ENCODE measurements around the gene CEACAM1.

CEACAM1 gene

GRCh38 chr19:42528354-42529247 is at the start of gene CEACAM1:
CEACAM1 (minus strand) TSS chr19:42528481; CDS start chr19:42528374, 107 bp downstream.
- TF ChIP-seq, protein P1, sequence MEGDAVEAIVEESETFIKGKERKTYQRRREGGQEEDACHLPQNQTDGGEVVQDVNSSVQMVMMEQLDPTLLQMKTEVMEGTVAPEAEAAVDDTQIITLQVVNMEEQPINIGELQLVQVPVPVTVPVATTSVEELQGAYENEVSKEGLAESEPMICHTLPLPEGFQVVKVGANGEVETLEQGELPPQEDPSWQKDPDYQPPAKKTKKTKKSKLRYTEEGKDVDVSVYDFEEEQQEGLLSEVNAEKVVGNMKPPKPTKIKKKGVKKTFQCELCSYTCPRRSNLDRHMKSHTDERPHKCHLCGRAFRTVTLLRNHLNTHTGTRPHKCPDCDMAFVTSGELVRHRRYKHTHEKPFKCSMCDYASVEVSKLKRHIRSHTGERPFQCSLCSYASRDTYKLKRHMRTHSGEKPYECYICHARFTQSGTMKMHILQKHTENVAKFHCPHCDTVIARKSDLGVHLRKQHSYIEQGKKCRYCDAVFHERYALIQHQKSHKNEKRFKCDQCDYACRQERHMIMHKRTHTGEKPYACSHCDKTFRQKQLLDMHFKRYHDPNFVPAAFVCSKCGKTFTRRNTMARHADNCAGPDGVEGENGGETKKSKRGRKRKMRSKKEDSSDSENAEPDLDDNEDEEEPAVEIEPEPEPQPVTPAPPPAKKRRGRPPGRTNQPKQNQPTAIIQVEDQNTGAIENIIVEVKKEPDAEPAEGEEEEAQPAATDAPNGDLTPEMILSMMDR (IDR thresholded peaks at IDR 0.05; ENCODE audit: low read depth, low read length): no peak
- no peak for TF ChIP-seq POLR2A (IDR thresholded peaks at IDR 0.05; ENCODE audit: extremely low read depth, insufficient read length)
- no peak for TF ChIP-seq MAX (IDR thresholded peaks at IDR 0.05; ENCODE audit: low read depth, low read length)
- TF ChIP-seq MYC (IDR thresholded peaks at IDR 0.05; ENCODE audit: low read depth, low read length): no peak
- H3K4me3 ChIP-seq (ENCODE audit: low read depth, low read length): no peak within 1 kb of the TSS
- no peak for DNase-seq (ENCODE audit: low read depth)

- no peak for DNase-seq (ENCODE audit: low read depth)
- no peak overlapping the region for H3K4me3 ChIP-seq (ENCODE audit: low read depth, low read length)
- no peak for TF ChIP-seq MAX (IDR thresholded peaks at IDR 0.05; ENCODE audit: low read depth, low read length)
- no peak for TF ChIP-seq POLR2A (IDR thresholded peaks at IDR 0.05; ENCODE audit: extremely low read depth, insufficient read length)
- TF ChIP-seq, protein P1 (IDR thresholded peaks at IDR 0.05; ENCODE audit: low read depth, low read length): no peak
- TF ChIP-seq MYC (IDR thresholded peaks at IDR 0.05; ENCODE audit: low read depth, low read length): no peak
Observed at GRCh38 chr19:42577016-42577415, 48.7 kb upstream of the CEACAM1 start.

DNA sequence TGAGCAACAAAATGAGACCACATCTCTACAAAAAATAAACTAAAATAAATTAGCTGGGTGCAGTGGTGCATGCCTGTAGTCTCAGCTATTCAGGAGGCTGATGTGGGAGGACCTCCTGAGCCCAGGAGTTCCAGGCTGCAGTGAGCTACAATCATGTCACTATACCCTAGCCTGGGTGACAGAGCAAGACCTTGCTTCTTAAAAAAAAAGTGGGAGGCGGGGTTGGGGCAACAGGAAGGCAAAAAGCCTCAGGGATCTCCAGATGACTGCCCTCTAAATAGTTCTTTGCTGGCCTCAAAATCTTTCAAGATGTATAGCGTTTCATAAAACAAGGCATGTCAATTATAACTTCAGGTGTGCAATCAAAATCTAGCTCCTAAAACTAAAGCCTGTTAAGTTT is 48.0 kb upstream of the CEACAM1 start:
- H3K4me3 ChIP-seq (ENCODE audit: low read depth, low read length): no peak overlapping the region
- DNase-seq (ENCODE audit: low read depth): no peak
- TF ChIP-seq MAX (IDR thresholded peaks at IDR 0.05; ENCODE audit: low read depth, low read length) (no peak), POLR2A (IDR thresholded peaks at IDR 0.05; ENCODE audit: extremely low read depth, insufficient read length) (no peak), MYC (IDR thresholded peaks at IDR 0.05; ENCODE audit: low read depth, low read length) (no peak)
- TF ChIP-seq, protein P1 (IDR thresholded peaks at IDR 0.05; ENCODE audit: low read depth, low read length): no peak

DNA sequence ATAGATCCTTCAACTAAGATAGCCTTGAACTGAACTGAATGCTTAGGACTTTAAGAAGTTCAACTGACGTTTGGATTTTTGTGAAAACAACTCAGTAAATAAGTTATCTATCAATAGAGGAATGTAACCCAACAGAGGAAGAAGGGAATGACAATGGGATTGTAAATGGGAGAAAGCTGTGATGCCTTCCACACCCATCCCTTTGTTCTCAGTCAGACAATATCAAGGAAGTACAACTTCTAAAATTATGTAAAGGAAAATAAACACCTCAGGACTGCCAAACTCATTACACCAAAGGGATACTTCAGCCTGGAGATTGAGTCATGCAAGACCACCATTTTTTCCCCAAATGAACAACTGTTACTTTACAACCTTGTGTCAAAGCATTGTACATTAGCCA is 45.4 kb upstream of the CEACAM1 start:
- TF ChIP-seq, protein P1 (IDR thresholded peaks at IDR 0.05; ENCODE audit: low read depth, low read length): no peak
- TF ChIP-seq MYC (IDR thresholded peaks at IDR 0.05; ENCODE audit: low read depth, low read length) (no peak), MAX (IDR thresholded peaks at IDR 0.05; ENCODE audit: low read depth, low read length) (no peak), POLR2A (IDR thresholded peaks at IDR 0.05; ENCODE audit: extremely low read depth, insufficient read length) (no peak)
- no peak overlapping the region for H3K4me3 ChIP-seq (ENCODE audit: low read depth, low read length)
- DNase-seq (ENCODE audit: low read depth): no peak

DNA sequence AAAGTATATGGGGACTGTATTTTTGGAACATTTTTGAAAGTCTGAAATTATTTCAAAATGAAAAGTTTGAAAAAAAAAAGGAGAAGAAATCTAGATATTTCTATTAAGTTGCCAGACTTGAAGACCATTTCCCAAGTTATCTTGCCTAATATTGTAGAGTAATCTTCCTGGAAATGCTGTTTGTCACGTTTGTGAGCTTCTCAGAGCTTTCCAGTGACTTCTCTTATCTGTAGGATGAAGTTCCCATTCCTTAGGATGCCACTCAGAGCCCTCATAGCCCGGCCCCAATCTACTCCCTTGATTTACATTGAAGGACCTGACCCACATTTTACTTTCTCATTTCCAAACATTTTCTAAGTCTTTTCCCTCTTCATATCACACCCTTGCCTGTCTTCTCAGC is 42.8 kb upstream of the CEACAM1 start:
- no peak overlapping the region for H3K4me3 ChIP-seq (ENCODE audit: low read depth, low read length)
- no peak for TF ChIP-seq POLR2A (IDR thresholded peaks at IDR 0.05; ENCODE audit: extremely low read depth, insufficient read length)
- TF ChIP-seq, protein P1 (IDR thresholded peaks at IDR 0.05; ENCODE audit: low read depth, low read length): no peak
- TF ChIP-seq MYC (IDR thresholded peaks at IDR 0.05; ENCODE audit: low read depth, low read length): no peak
- no peak for TF ChIP-seq MAX (IDR thresholded peaks at IDR 0.05; ENCODE audit: low read depth, low read length)
- DNase-seq (ENCODE audit: low read depth): no peak

Measured in NB4 (cell line).